Measurements from ENCODE around the gene FAM83G.

FAM83G gene

DNA sequence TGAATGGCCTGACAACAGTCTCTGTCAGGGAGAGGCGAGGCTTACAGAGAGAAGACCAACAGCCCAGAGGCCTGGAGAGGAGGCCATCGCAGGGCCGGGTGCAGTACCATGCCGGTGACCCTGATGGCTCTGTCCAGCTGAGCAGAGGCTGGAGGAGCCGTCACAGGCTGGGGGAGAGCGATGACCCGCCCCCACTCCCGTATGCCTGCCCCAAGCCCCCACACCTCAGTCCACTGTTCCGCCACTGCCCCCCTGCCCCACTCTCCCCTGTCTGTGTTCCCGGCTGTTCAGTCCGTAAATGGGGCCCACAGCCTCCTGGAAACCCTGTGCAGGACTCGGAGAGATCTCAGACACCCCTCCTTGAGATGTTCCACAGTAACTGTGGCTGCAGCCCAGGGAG, 12.8 kb upstream of the FAM83G start:
- TF ChIP-seq POLR2A (IDR thresholded peaks at IDR 0.05; ENCODE audit: low read depth, low read length) (no peak), TAF1 (IDR thresholded peaks at IDR 0.05; ENCODE audit: borderline replicate concordance, low read depth, low read length) (no peak), POLR2AphosphoS5 (IDR thresholded peaks at IDR 0.05; ENCODE audit: low read depth, low read length) (no peak)

DNA sequence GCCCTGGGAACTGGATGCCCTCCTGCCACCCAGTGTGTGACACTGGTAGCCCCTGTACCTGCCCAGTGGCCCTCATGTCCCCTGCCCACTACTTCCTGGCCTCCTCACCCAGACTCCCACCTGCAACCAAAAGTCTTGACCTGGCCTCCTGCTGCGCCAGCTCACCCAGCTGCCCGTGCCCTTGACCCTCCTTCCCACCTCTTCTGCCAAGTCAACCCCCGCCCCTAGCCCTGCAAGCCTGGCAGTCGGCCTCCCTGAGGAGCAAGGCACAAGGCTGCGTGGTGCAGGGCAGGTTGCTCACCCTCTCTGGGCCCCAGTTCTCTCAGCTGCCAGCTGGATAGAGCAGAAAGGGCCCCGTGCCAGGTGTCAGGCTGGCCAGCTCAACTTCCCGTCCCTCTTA, 12.3 kb upstream of the FAM83G start:
- no peak for FAIRE-seq
- no peak for TF ChIP-seq POLR2A (IDR thresholded peaks at IDR 0.05; ENCODE audit: low read depth, low read length)
- TF ChIP-seq TAF1 (IDR thresholded peaks at IDR 0.05; ENCODE audit: borderline replicate concordance, low read depth, low read length): no peak
- TF ChIP-seq POLR2AphosphoS5 (IDR thresholded peaks at IDR 0.05; ENCODE audit: low read depth, low read length): no peak

More for the DNA sequence above, 12.8 kb upstream of the FAM83G start:
- DNase-seq (ENCODE audit: insufficient read length) (no peak), FAIRE-seq (no peak)

DNA sequence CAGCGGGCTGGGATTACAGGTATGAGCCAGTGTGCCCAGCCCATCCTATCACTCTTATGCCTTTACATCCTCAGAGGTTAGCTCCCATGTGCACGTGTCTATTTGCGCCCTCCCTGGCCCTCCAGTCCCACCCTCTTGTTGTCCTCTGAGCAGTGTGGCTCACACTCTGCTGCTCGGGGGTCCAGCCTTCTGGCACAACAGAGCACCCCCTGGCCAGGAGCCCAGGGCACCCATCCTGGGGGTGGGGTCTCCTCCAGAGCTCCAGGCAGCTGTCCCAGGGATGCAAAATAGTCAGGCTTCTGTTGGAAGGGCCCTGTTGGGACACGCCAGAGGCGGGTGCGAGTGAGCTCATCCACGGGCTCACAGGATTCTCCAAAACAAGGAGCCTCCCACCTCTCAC, 11.7 kb upstream of the FAM83G start:
- FAIRE-seq: no peak
- no peak for DNase-seq (ENCODE audit: insufficient read length)
- TF ChIP-seq POLR2AphosphoS5 (IDR thresholded peaks at IDR 0.05; ENCODE audit: low read depth, low read length): no peak
- TF ChIP-seq TAF1 (IDR thresholded peaks at IDR 0.05; ENCODE audit: borderline replicate concordance, low read depth, low read length): no peak
- no peak for TF ChIP-seq POLR2A (IDR thresholded peaks at IDR 0.05; ENCODE audit: low read depth, low read length)

More for the DNA sequence above, 12.3 kb upstream of the FAM83G start:
- DNase-seq (ENCODE audit: insufficient read length): no peak

DNA sequence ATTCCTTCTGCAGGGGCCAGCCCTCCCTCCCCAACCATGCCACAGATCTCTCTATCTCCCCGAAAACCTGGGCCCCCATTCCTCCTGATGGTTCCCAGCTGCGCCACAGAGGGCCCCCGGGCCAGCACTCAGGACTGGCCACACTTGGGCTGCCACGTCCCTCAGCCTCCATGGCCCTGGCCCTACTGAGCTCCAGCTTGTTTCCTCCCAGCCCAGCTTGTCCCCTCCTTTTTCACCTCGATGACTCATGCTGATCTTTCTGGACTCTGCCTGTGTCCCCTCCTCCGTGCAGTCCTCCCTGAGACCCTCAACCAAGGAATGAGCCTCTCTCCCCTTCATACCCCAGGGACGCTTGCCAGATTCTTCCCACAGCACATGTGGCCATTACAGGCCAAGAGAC, 10.9 kb upstream of the FAM83G start:
- no peak for TF ChIP-seq POLR2A (IDR thresholded peaks at IDR 0.05; ENCODE audit: low read depth, low read length)
- TF ChIP-seq TAF1 (IDR thresholded peaks at IDR 0.05; ENCODE audit: borderline replicate concordance, low read depth, low read length): no peak
- no peak for TF ChIP-seq POLR2AphosphoS5 (IDR thresholded peaks at IDR 0.05; ENCODE audit: low read depth, low read length)
- no peak for FAIRE-seq
- DNase-seq (ENCODE audit: insufficient read length): no peak

DNA sequence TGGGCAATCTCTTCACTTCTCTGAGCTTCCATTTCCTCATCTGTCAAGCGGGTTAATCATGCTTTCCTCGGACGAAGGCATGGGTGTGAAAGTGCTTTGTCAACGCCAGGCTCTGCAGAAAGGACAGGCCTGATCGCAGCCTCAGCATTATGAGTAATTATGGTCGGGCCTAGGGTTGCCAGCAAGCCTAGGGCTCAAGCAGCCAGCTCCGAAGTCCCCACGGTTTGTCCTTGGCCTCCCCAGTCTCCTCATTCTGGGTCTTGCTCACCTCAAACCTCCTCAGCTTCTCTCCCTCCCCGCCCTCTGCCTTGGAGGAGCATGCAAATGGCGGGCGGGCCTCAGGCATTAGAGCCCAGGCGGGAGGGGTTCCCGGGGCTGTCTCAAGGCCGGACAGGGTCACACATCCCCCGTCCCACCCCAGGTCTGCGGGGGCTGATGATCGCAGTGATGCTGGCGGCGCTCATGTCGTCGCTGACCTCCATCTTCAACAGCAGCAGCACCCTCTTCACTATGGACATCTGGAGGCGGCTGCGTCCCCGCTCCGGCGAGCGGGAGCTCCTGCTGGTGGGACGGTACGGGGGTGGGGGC, 10.2 kb upstream of the FAM83G start:
- FAIRE-seq (no peak), DNase-seq (ENCODE audit: insufficient read length) (no peak)
- TF ChIP-seq POLR2AphosphoS5 (IDR thresholded peaks at IDR 0.05; ENCODE audit: low read depth, low read length): no peak
- TF ChIP-seq POLR2A (IDR thresholded peaks at IDR 0.05; ENCODE audit: low read depth, low read length): no peak
- TF ChIP-seq TAF1 (IDR thresholded peaks at IDR 0.05; ENCODE audit: borderline replicate concordance, low read depth, low read length): no peak

DNA sequence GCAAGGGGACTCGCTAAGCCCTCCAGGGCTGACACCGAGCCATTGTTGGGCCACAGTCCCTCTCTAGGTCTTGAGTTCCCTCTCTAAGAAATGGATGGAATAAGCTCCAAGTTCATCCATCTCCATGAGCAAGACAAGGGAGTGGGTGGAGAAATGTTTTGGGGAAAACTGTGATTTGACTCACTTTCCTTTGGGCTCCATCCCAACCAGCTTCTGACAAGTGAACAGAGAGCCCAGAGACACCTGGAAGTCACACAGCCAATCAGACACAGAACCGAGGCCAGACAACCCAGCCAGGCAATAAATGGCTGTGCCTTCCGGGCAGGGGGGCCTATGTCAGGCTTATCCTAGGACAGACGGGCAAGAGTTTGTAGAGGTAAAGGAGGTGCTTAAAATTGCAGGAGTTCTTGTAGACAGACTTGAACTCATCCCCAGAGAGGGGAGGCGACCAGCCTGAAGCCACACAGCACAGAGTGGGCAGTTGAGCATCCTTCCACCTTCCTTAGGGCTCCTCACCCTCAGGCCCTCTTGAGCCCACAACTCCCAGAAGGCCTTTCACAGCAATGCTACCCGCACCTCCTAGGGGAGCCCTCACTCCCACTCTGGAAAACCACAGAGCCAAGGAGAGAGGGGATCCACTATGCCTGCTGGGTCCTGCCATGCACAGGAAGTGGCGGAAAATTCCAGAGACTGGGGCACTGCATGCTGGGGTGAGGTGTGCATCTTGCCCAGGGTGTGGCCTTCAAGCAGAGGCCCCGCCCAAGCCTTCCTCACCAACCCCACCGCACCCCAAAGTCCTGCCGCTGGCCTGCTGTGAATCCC, 9.5 kb upstream of the FAM83G start:
- DNase-seq (ENCODE audit: insufficient read length) (no peak), FAIRE-seq (no peak)
- TF ChIP-seq TAF1 (IDR thresholded peaks at IDR 0.05; ENCODE audit: borderline replicate concordance, low read depth, low read length) (no peak), POLR2AphosphoS5 (IDR thresholded peaks at IDR 0.05; ENCODE audit: low read depth, low read length) (no peak), POLR2A (IDR thresholded peaks at IDR 0.05; ENCODE audit: low read depth, low read length) (no peak)

DNA sequence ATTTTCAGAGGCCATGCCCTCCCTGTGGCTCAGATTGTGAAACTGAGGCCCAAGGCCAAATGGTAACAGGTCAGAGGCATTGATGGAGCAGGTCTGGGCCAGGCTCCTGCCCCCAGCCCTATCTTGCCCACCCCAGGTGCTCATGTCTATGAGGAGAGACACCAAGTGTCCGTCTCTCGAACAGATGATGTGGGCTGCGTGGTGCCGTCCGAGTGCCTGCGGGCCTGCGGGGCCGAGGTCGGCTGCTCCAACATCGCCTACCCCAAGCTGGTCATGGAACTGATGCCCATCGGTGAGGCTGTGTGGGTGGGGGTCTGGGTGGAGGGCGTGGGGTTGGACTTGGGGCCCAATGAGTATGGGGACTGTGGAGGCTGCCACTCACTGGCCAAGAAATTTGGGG, 8.7 kb upstream of the FAM83G start:
- FAIRE-seq: no peak
- no peak for DNase-seq (ENCODE audit: insufficient read length)
- TF ChIP-seq POLR2A (IDR thresholded peaks at IDR 0.05; ENCODE audit: low read depth, low read length) (no peak), POLR2AphosphoS5 (IDR thresholded peaks at IDR 0.05; ENCODE audit: low read depth, low read length) (no peak), TAF1 (IDR thresholded peaks at IDR 0.05; ENCODE audit: borderline replicate concordance, low read depth, low read length) (no peak)

DNA sequence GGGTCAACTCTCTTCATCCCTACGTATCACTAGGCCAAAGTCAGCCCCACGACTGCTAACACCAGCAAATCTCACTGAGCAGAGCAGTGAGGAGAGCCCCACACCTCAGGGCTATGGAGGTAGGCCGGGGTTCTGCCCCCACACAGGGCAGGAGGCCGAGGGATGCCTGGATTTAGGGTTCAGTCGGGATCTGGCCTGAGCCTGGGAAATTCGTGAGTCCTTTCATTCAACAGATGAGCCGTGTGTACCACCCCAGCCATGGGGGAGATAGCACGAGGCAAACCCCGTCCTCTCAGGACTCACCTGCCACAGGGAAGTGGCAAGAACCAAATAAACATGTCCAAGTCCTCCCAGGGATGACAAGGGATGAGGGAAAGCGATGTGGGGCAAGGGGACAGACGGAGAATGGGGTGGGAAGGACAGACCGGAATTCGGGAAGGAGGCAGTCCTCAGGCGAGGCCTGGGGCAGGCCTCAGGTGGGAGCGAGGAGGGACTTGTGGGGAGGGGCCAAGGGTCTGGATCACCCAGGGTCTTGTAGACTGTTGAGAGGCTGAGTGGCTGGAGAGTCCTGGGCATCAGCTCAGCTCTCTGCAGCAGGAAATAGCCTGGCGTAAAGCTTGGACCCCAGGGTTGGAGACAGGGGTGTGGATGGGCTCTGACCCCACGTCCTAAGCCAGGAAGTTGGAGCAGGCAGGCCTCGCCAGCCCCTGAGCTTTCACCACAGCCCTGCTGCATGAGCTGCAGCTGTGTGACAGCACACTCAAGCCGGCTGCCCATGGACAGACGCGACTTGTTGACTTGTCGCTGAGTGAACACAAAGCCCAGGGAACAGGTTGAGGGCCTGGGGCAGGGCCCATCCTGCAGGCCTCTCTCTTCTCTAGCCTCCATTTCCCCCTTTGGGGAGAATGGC, 7.9 kb upstream of the FAM83G start:
- no peak for TF ChIP-seq TAF1 (IDR thresholded peaks at IDR 0.05; ENCODE audit: borderline replicate concordance, low read depth, low read length)
- no peak for TF ChIP-seq POLR2A (IDR thresholded peaks at IDR 0.05; ENCODE audit: low read depth, low read length)
- no peak for TF ChIP-seq POLR2AphosphoS5 (IDR thresholded peaks at IDR 0.05; ENCODE audit: low read depth, low read length)
- DNase-seq (ENCODE audit: insufficient read length) (no peak), FAIRE-seq (no peak)

DNA sequence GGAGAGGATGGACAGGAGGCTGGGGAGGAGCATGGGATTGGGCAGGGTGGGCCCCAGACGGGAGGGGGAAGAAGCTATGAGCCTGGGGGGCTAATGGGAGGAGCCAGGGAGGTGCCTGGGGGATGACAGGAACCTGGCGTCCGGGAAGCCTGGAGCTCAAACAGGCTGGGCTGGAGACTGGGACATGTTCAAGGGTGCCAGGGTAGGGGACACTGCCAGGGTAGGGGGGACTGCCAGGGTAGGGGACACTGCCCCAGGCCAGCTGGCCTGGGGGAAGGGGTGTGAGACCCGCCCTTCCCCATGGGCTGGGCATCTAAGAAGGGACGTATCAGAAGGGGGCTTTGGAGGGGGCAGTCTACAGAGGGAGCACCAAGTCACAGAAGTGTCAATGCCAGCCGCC, 7.0 kb upstream of the FAM83G start:
- FAIRE-seq (no peak), DNase-seq (ENCODE audit: insufficient read length) (no peak)
- TF ChIP-seq TAF1 (IDR thresholded peaks at IDR 0.05; ENCODE audit: borderline replicate concordance, low read depth, low read length): no peak
- TF ChIP-seq POLR2A (IDR thresholded peaks at IDR 0.05; ENCODE audit: low read depth, low read length): no peak
- TF ChIP-seq POLR2AphosphoS5 (IDR thresholded peaks at IDR 0.05; ENCODE audit: low read depth, low read length): no peak

DNA sequence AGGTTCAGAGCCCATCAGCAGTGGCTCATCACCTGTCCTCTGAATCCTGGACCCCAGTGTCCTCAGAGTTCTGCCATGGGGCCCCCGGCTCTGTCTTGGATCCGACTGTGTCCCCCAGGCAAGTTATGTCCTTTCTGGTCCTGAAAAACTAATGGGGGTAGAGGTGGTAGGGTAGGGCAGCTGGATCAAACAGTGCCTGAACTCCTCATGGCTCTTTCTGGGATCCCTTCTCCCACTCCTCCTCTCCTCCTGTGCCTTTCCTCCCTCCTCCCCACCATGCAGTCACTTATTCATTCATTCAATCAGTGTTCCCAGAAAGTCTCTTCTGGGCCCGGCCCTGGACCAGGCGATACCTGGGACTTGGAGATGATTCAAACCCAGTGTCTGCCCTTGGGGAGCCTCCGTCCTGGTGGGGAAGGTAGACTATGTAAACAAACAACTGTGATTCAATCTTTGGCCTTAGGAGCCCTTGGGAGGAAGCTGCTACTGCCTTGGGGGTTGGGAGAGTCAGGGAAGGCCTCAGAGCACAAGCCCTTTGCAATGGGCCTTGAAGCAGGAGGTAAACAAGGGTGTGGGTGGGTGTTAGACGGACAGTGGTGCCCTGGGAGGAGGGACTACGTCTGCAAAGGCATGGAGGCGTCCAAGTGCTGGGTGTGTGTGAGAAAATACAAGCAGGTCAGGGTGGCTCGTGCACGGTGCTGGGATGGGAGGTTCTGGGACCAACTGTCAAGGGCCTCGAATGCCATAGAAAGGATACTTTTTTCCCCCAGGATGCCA, 6.4 kb upstream of the FAM83G start:
- no peak for DNase-seq (ENCODE audit: insufficient read length)
- FAIRE-seq: no peak
- TF ChIP-seq POLR2AphosphoS5 (IDR thresholded peaks at IDR 0.05; ENCODE audit: low read depth, low read length) (no peak), POLR2A (IDR thresholded peaks at IDR 0.05; ENCODE audit: low read depth, low read length) (no peak), TAF1 (IDR thresholded peaks at IDR 0.05; ENCODE audit: borderline replicate concordance, low read depth, low read length) (no peak)

Data from GM12892 (cell line).